AG10803 (cell line): ENCODE measurements around the gene VGLL4.
"Not testable (repeated sequence)": the region's sequence is repeated elsewhere in the genome, so short reads cannot be mapped to it uniquely, and the experiment has no call there.

ENCODE experiments used
- DNase-seq: peaks from one replicate; pipeline ENCODE4 v3.0.0; 2010; ENCODE audit warnings: low read depth
- H3K4me3 ChIP-seq: 2 replicates; pipeline ENCODE4 v1.5.1; 2011; ENCODE audit warnings: mild to moderate bottlenecking, low read length, control low read depth
- TF ChIP-seq, protein P1 (sequence below): conservative IDR thresholded peaks from 2 replicates; pipeline ENCODE4 v1.5.1; 2011; ENCODE audit warnings: mild to moderate bottlenecking, low read length, control low read depth, inconsistent platforms

The VGLL4 gene

DNA sequence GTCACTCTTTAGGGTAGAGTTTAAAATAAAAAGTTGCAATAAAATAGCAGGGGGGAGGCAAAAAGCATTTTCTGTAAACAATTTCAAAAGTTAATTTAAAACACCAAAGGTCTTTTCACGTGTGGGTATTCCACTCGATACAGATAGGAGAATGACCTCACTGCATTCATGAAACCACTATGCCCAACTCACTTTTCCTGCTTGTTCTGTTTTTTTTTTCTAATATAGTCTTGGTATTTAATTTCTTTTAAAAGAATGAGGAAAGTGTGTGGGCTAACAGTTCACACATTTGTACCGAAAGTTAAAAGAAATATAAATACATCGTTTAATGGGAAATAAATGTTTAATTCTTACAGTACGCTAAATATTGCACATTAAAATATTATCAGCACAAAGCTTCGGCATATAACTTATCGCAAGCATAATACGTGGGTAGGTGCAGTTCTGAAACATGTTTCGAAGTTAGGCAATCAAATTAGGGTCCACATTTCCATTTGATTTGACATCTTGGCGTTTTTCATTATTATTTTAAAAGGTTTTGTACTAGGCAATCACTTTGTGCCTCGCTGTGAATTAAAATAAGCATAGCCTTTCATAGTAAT lies 41.4 kb downstream of the VGLL4 start:
- DNase-seq, result no peak
- TF ChIP-seq, protein P1, sequence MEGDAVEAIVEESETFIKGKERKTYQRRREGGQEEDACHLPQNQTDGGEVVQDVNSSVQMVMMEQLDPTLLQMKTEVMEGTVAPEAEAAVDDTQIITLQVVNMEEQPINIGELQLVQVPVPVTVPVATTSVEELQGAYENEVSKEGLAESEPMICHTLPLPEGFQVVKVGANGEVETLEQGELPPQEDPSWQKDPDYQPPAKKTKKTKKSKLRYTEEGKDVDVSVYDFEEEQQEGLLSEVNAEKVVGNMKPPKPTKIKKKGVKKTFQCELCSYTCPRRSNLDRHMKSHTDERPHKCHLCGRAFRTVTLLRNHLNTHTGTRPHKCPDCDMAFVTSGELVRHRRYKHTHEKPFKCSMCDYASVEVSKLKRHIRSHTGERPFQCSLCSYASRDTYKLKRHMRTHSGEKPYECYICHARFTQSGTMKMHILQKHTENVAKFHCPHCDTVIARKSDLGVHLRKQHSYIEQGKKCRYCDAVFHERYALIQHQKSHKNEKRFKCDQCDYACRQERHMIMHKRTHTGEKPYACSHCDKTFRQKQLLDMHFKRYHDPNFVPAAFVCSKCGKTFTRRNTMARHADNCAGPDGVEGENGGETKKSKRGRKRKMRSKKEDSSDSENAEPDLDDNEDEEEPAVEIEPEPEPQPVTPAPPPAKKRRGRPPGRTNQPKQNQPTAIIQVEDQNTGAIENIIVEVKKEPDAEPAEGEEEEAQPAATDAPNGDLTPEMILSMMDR, result no peak
- no peak overlapping the region for H3K4me3 ChIP-seq

DNA sequence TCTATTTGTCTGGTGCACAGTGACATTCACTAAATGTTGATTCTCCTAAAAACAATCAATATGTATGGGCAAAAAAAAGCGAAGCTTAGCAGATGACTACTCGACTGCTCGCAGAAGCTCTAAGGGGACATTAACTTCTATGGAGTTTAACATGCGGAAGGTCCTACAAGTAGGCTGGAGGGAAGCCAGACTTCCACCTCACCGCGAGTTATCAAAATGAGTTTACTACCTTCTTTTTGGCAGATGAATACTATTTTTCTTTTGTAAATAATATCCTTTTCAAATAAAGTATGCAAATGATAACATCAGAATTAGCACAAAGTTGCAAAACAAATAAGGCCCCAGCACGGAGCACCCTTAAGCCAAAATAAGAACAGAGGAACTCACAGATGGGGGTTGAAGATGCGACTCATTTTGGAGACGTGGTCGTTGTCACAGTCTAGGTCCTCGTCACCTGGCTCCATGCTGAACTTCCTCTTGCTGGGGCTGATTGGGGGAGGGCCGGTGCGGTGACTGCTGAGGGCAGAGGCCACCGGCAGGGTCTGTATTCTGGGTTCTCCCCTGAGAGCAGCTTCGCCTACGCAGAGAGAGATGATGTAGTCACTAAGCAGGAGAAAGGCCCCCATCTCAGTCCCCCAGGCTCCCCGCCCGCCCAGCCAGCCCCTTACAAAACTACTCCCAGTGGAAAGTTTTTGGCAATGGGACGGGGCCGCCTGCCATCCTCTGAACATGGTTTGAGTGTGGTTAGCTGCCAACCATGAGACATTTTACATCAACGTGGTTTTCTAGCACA lies 42.1 kb downstream of the VGLL4 start:
- TF ChIP-seq, protein P1, result no peak
- peak; percentile 80 for DNase-seq
- H3K4me3 ChIP-seq, result no peak overlapping the region

DNA sequence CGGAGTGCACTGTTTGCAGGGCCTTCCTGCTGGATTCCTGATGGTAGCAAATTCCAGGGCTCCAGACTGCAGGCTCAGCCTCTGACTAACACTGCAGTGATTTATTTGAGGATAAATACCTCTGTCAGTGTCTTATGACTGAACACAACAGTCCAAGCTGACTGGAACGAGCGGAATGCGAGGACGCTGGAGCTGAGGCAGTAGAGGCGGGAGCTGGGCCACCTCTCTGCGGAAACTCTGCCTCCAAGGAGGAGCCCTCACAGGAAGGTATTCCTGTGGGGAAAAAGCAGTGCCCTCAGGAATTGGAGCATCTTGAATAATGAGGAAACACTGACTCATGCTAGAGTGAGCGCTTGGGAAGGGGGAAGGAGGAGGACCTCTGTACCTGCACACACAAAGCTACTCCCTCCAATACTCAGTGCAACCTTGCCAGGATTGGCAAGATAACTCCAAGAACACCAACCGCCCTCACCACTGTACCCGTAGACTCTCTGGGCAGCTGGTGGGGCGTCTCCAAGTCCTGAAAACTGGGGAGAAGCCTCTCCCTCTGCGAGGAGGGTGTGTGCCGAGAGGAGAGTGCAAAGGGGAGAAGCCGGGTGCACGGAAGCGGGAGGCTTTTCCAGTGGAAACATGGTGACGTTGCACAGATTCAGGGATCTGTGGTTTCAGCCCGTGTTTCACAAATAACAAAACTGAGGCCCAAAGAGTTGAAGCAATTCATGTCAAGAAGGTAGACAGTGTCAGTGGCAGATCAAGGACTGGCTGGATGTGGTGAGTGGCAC lies 43.0 kb downstream of the VGLL4 start:
- TF ChIP-seq, protein P1, result peak; percentile 31; the same call in 1 of the 2 replicates
- peak; percentile 100 for DNase-seq
- peak overlapping the region; percentile 9; the same call in 1 of the 2 replicates for H3K4me3 ChIP-seq

DNA sequence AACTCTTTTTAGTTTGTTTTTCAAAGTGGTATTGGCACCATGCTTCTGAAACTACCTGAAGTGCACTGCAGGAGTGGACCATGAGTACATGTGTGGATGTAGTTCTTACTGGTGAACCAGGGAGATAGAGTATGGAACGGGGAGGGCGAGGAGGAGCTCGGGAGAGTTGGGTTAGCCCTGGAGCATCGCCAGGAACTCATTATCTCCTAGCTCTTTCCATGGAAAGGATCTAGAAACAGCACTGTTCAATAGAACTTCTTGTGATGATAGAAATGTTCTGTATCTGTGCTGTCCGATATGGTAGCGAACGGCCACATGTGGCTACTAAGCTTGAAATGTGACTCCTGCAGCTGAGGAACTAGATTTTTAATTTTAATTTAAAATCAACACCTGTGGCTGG lies 47.3 kb downstream of the VGLL4 start:
- H3K4me3 ChIP-seq, result no peak overlapping the region
- TF ChIP-seq, protein P1, result no peak
- DNase-seq, result no peak

DNA sequence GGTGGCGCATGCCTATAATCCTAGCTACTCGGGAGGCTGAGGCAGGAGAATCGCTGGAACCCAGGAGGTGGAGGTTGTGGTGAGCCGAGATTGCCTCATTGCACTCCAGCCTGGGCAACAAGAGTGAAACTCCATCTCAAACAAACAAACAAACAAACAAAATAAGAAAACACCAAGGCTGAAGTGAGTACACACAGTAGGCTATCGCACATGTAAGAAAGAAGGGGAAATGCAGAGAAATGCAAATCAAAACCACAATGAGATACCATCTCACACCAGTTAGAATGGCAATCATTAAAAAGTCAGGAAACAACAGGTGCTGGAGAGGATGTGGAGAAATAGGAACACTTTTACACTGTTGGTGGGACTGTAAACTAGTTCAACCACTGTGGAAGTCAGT lies 48.7 kb downstream of the VGLL4 start:
- not testable (repeated sequence) for H3K4me3 ChIP-seq, DNase-seq

DNA sequence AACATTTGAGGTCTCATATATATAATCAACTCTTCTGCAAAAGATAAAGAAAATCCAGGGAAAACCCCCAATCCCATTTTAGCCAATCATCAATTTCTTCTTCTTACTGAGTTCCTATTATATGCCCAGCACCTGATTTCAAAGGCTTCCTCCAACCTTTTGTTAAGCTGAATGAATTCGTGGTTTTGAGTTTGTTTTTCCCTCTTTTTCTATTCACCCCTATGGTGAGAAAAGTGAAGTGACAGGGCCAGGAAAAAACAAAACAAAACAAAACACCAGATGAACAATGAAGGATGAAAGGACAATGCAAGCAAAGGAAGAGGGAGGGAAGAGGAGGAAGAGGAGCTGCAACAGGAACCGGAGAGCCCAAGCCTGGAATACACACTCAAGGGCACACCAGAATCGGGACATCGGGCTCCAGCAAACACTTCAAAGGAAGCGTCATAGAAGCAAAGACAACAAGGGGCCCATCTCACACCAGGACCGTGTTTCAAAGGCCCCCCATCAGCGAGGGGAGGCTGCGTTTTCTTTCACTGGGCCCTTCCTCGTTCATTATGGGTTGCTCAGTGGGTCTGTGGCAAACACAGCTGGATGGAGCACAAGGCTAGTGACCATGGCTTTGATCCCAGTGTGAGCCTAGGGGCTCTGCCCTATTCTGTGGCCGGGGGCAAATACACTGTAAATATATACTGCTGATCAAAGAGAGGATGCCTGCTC lies 50.2 kb downstream of the VGLL4 start:
- H3K4me3 ChIP-seq, result no peak overlapping the region
- TF ChIP-seq, protein P1, result no peak
- no peak for DNase-seq
